GM23338 (cell line): ENCODE data around the gene CCDC80. TPM values are rescaled to one million over a fixed set of nuclear protein-coding genes. Genes with fewer than 3 reads are reported as not detected.
A peak's percentile ranks its signal among the peaks of the same experiment; 100 is the strongest.

Source experiments
- ATAC-seq: fragments of 200-7000 bp; cut with Tn5 transposase; 3 replicates; pipeline ENCODE4 v1.9.1; 2020
- DNase-seq: peaks from one replicate; pipeline ENCODE4 v3.0.0-alpha.2; 2015; ENCODE audit warnings: low spot score
- H2AFZ ChIP-seq: fragments of 200-600 bp; sonication (generic); 2 replicates; pipeline ENCODE4 v1.8.0; 2016; ENCODE audit warnings: antibody characterized with exemption, mild to moderate bottlenecking, moderate library complexity
- H3F3A ChIP-seq: fragments of 200-600 bp; sonication (generic); replicated peaks from 2 replicates; pipeline ENCODE4 v1.8.0; 2017; ENCODE audit warnings: antibody characterized with exemption, mixed run types, low read depth
- H3K27ac ChIP-seq: fragments of 200-600 bp; sonication (generic); 2 replicates; pipeline ENCODE4 v1.6.1; 2016; ENCODE audit warnings: low read depth
- H3K27me3 ChIP-seq: fragments of 200-600 bp; sonication (generic); 2 replicates; pipeline ENCODE4 v1.8.0; 2016; ENCODE audit warnings: mild to moderate bottlenecking, mixed run types, moderate library complexity; ENCODE audit not compliant: insufficient read depth
- H3K36me3 ChIP-seq: fragments of 200-600 bp; sonication (generic); 2 replicates; pipeline ENCODE4 v1.8.0; 2016; ENCODE audit warnings: mild to moderate bottlenecking; ENCODE audit not compliant: insufficient read depth
- H3K4me1 ChIP-seq: fragments of 200-600 bp; sonication (generic); 2 replicates; pipeline ENCODE4 v1.8.0; 2016; ENCODE audit warnings: mild to moderate bottlenecking, moderate library complexity; ENCODE audit not compliant: insufficient read depth
- H3K4me2 ChIP-seq: fragments of 200-600 bp; sonication (generic); 2 replicates; pipeline ENCODE4 v1.7.1; 2017; ENCODE audit warnings: mixed run types
- H3K4me3 ChIP-seq: fragments of 200-600 bp; sonication (generic); 2 replicates; pipeline ENCODE4 v1.6.1; 2016; ENCODE audit warnings: mixed run types
- H3K79me2 ChIP-seq: fragments of 200-600 bp; sonication (generic); replicated peaks from 2 replicates; pipeline ENCODE4 v1.8.0; 2017; ENCODE audit warnings: mild to moderate bottlenecking; ENCODE audit not compliant: insufficient read depth
- H3K9me2 ChIP-seq: fragments of 200-600 bp; sonication (generic); 2 replicates; pipeline ENCODE4 v1.8.0; 2017; ENCODE audit not compliant: insufficient read depth
- H4K20me1 ChIP-seq: fragments of 200-600 bp; sonication (generic); replicated peaks from 2 replicates; pipeline ENCODE4 v1.8.0; 2017; ENCODE audit warnings: mild to moderate bottlenecking; ENCODE audit not compliant: insufficient read depth
- H3K27ac Mint-ChIP-seq: 2 replicates; pipeline ENCODE4 v1.8.0; 2020; ENCODE audit warnings: inconsistent platforms, mild to moderate bottlenecking, moderate library complexity, mixed read lengths
- H3K27me3 Mint-ChIP-seq: 3 replicates; pipeline ENCODE4 v1.8.0; 2022; ENCODE audit warnings: low read depth, mild to moderate bottlenecking, moderate library complexity, mixed read lengths, inconsistent platforms; ENCODE audit not compliant: insufficient read depth, poor library complexity
- H3K36me3 Mint-ChIP-seq: 3 replicates; pipeline ENCODE4 v1.8.0; 2021; ENCODE audit warnings: low read depth, mild to moderate bottlenecking, inconsistent platforms, moderate library complexity, mixed read lengths
- H3K4me1 Mint-ChIP-seq: 3 replicates; pipeline ENCODE4 v1.8.0; 2020; ENCODE audit warnings: mild to moderate bottlenecking, inconsistent platforms, mixed read lengths
- H3K4me3 Mint-ChIP-seq: 3 replicates; pipeline ENCODE4 v1.8.0; 2021; ENCODE audit warnings: moderate library complexity, mild to moderate bottlenecking, inconsistent platforms, mixed read lengths
- H3K9me3 Mint-ChIP-seq: 3 replicates; pipeline ENCODE4 v1.8.0; 2020; ENCODE audit warnings: moderate library complexity, mild to moderate bottlenecking, inconsistent platforms, mixed read lengths
- CREB1 ChIP-seq: fragments of 250-450 bp; sonication (Bioruptor Pico); IDR thresholded peaks from 2 replicates; pipeline ENCODE4 v1.5.0; 2020; ENCODE audit warnings: low read depth, mild to moderate bottlenecking, moderate library complexity
- ETS1 ChIP-seq: IDR thresholded peaks from 2 replicates; pipeline ENCODE4 v1.6.1; 2016; ENCODE audit warnings: antibody characterized with exemption
- EZH2 ChIP-seq: fragments of 200-600 bp; sonication (generic); IDR thresholded peaks from one replicate; pipeline ENCODE4 v1.8.0; 2017; ENCODE audit warnings: antibody characterized with exemption, mild to moderate bottlenecking, low read depth; ENCODE audit not compliant: unreplicated experiment
- JUNB ChIP-seq: IDR thresholded peaks from one replicate; pipeline ENCODE4 v1.6.1; 2016; ENCODE audit warnings: antibody characterized with exemption; ENCODE audit not compliant: unreplicated experiment
- STAT1 ChIP-seq: IDR thresholded peaks from one replicate; pipeline ENCODE4 v1.6.1; 2016; ENCODE audit warnings: antibody characterized with exemption; ENCODE audit not compliant: unreplicated experiment
- ZNF114 ChIP-seq: fragments of 250-450 bp; sonication (Bioruptor Pico); IDR thresholded peaks from 2 replicates; pipeline ENCODE4 v1.5.0; 2020; ENCODE audit warnings: mild to moderate bottlenecking, moderate library complexity
- polyA plus RNA-seq: library from polyadenylated mRNA; unstranded; fragments of >200 nt; fragmentation: Nextera tagmentation; extraction: Ambion mirVana; gene quantifications from 2 replicates; pipeline ENCODE4 v1.2.1, GENCODE V29; 2016
- total RNA-seq: library from RNA; depleted of rRNA; stranded (reverse); fragments of >200 nt; shearing (Covaris generic); gene quantifications from 2 replicates; pipeline ENCODE4 v1.2.3, GENCODE V29; 2014
- TF ChIP-seq, protein P1 (sequence below): fragments of 250-450 bp; sonication (Bioruptor Pico); IDR thresholded peaks from 2 replicates; pipeline ENCODE4 v1.5.0; 2020; ENCODE audit warnings: mild to moderate bottlenecking, moderate library complexity

The CCDC80 gene
- total and polyA plus RNA-seq, 2 experiments from 2014 or later: 5.4 to 6.7 TPM

GRCh38 chr3:112610121-112610520, 30.8 kb downstream of the CCDC80 start:
- Histone ChIP-seq H3K27me3 (no peaks in the 10 kb centered on the region), H3K9me2 (peaks cover 1% of the 10 kb centered on the region), H3K79me2 (no peaks in the 10 kb centered on the region), H3K4me3 (no peak overlapping the region), H3K4me1 (peaks cover 1% of the 10 kb centered on the region), H3K4me2 (no peak overlapping the region), H3K36me3 (no peaks in the 10 kb centered on the region), H4K20me1 (no peaks in the 10 kb centered on the region), H3K27ac (no peak overlapping the region), H3F3A (no peaks in the 10 kb centered on the region), H2AFZ (peak overlapping the region; percentile 67; the same call in 1 of the 2 replicates)
- no peak for ATAC-seq
- no peak overlapping the region for H3K27ac Mint-ChIP-seq
- no peak for DNase-seq
- H3K36me3 Mint-ChIP-seq: no peaks in the 10 kb centered on the region
- peaks cover 4% of the 10 kb centered on the region; the same call in 2 of the 3 replicates for H3K4me1 Mint-ChIP-seq
- H3K27me3 Mint-ChIP-seq: peaks cover 3% of the 10 kb centered on the region
- H3K4me3 Mint-ChIP-seq: no peak overlapping the region
- TF ChIP-seq ETS1 (no peak), JUNB (no peak), STAT1 (no peak), EZH2 (no peak), ZNF114 (no peak), CREB1 (CRISPR knock-in tag) (no peak)
- TF ChIP-seq, protein P1, sequence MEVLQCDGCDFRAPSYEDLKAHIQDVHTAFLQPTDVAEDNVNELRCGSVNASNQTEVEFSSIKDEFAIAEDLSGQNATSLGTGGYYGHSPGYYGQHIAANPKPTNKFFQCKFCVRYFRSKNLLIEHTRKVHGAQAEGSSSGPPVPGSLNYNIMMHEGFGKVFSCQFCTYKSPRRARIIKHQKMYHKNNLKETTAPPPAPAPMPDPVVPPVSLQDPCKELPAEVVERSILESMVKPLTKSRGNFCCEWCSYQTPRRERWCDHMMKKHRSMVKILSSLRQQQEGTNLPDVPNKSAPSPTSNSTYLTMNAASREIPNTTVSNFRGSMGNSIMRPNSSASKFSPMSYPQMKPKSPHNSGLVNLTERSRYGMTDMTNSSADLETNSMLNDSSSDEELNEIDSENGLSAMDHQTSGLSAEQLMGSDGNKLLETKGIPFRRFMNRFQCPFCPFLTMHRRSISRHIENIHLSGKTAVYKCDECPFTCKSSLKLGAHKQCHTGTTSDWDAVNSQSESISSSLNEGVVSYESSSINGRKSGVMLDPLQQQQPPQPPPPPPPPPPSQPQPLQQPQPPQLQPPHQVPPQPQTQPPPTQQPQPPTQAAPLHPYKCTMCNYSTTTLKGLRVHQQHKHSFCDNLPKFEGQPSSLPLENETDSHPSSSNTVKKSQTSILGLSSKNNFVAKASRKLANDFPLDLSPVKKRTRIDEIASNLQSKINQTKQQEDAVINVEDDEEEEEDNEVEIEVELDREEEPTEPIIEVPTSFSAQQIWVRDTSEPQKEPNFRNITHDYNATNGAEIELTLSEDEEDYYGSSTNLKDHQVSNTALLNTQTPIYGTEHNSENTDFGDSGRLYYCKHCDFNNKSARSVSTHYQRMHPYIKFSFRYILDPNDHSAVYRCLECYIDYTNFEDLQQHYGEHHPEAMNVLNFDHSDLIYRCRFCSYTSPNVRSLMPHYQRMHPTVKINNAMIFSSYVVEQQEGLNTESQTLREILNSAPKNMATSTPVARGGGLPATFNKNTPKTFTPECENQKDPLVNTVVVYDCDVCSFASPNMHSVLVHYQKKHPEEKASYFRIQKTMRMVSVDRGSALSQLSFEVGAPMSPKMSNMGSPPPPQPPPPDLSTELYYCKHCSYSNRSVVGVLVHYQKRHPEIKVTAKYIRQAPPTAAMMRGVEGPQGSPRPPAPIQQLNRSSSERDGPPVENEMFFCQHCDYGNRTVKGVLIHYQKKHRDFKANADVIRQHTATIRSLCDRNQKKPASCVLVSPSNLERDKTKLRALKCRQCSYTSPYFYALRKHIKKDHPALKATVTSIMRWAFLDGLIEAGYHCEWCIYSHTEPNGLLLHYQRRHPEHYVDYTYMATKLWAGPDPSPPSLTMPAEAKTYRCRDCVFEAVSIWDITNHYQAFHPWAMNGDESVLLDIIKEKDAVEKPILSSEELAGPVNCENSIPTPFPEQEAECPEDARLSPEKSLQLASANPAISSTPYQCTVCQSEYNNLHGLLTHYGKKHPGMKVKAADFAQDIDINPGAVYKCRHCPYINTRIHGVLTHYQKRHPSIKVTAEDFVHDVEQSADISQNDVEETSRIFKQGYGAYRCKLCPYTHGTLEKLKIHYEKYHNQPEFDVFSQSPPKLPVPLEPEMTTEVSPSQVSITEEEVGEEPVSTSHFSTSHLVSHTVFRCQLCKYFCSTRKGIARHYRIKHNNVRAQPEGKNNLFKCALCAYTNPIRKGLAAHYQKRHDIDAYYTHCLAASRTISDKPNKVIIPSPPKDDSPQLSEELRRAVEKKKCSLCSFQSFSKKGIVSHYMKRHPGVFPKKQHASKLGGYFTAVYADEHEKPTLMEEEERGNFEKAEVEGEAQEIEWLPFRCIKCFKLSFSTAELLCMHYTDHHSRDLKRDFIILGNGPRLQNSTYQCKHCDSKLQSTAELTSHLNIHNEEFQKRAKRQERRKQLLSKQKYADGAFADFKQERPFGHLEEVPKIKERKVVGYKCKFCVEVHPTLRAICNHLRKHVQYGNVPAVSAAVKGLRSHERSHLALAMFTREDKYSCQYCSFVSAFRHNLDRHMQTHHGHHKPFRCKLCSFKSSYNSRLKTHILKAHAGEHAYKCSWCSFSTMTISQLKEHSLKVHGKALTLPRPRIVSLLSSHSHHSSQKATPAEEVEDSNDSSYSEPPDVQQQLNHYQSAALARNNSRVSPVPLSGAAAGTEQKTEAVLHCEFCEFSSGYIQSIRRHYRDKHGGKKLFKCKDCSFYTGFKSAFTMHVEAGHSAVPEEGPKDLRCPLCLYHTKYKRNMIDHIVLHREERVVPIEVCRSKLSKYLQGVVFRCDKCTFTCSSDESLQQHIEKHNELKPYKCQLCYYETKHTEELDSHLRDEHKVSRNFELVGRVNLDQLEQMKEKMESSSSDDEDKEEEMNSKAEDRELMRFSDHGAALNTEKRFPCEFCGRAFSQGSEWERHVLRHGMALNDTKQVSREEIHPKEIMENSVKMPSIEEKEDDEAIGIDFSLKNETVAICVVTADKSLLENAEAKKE: no peak
- H3K9me3 Mint-ChIP-seq: no peaks in the 10 kb centered on the region
